CD4-positive, alpha-beta T cell (primary cell): ENCODE measurements around the gene HFM1. TPM values are rescaled to one million over a fixed set of nuclear protein-coding genes. Genes with fewer than 3 reads are reported as not detected.

Source experiments
- ATAC-seq: fragments of 200-7000 bp; cut with Tn5 transposase; one replicate; pipeline ENCODE4 v1.10.0; 2022; ENCODE audit warnings: mild to moderate bottlenecking; ENCODE audit not compliant: poor library complexity
- CTCF ChIA-PET: fragments of 350-600 bp; sonication (Branson Sonifier 250); formaldehyde crosslinking; loops from one replicate; lab custom pipeline; 2021; ENCODE audit warnings: antibody characterized with exemption, inconsistent platforms; lab: Charles Lee
- POLR2A ChIA-PET: fragments of 350-600 bp; sonication (Branson Sonifier 250); formaldehyde crosslinking; loops from one replicate; lab custom pipeline; 2021; ENCODE audit warnings: antibody characterized with exemption, inconsistent platforms; lab: Charles Lee
- DNase-seq, 14 experiments: peaks; one replicate each; pipeline ENCODE4 v3.0.0-alpha.2; 2013 to 2020; ENCODE audit warnings: mixed read lengths in 2 of 14
- H3K27ac ChIP-seq, 2 donors: one replicate each; pipeline versions ENCODE4 v1.5.1 to v1.7.0; 2013; ENCODE audit warnings: low read length in 2 of 2, low read depth in 1 of 2, mild to moderate bottlenecking in 1 of 2
- H3K27me3 ChIP-seq, 2 experiments: 1 replicate in 1 of 2; 2 replicates in 1 of 2; pipeline versions ENCODE4 v1.6.1 to v1.7.0; 2013; ENCODE audit warnings: low read length in 2 of 2, control low read depth in 1 of 2, mild to moderate bottlenecking in 1 of 2, moderate library complexity in 1 of 2; ENCODE audit not compliant: insufficient read depth in 2 of 2, control insufficient read depth in 1 of 2
- H3K36me3 ChIP-seq: one replicate; pipeline ENCODE4 v1.6.1; 2013; ENCODE audit warnings: low read length, control low read depth; ENCODE audit not compliant: insufficient read depth
- H3K4me1 ChIP-seq: one replicate; pipeline ENCODE4 v1.6.1; 2013; ENCODE audit warnings: low read length, control low read depth; ENCODE audit not compliant: insufficient read depth
- H3K4me3 ChIP-seq: one replicate; pipeline ENCODE4 v1.5.1; 2013; ENCODE audit warnings: mild to moderate bottlenecking, low read length, moderate library complexity
- H3K9me3 ChIP-seq, 2 experiments: 1 replicate in 1 of 2; 2 replicates in 1 of 2; pipeline versions ENCODE4 v1.6.1 to v1.7.0; 2013; ENCODE audit warnings: low read length in 2 of 2, mild to moderate bottlenecking in 2 of 2, control low read depth in 1 of 2, moderate library complexity in 1 of 2; ENCODE audit not compliant: control insufficient read depth in 1 of 2, insufficient read depth in 1 of 2
- H3K27ac Mint-ChIP-seq: one replicate; pipeline ENCODE4 v1.8.0; 2020; ENCODE audit warnings: mixed read lengths
- H3K27me3 Mint-ChIP-seq: one replicate; pipeline ENCODE4 v1.8.0; 2021; ENCODE audit warnings: mixed read lengths
- H3K36me3 Mint-ChIP-seq: one replicate; pipeline ENCODE4 v1.8.0; 2021; ENCODE audit warnings: low read depth, mixed read lengths
- H3K4me1 Mint-ChIP-seq: one replicate; pipeline ENCODE4 v1.8.0; 2021; ENCODE audit warnings: low read depth, mixed read lengths
- H3K4me3 Mint-ChIP-seq: one replicate; pipeline ENCODE4 v1.8.0; 2020; ENCODE audit warnings: mild to moderate bottlenecking, mixed read lengths
- H3K9me3 Mint-ChIP-seq: one replicate; pipeline ENCODE4 v1.8.0; 2020; ENCODE audit warnings: mixed read lengths
- CTCF ChIP-seq: fragments of 200-600 bp; IDR thresholded peaks from one replicate; pipeline ENCODE4 v1.8.0; 2022; ENCODE audit warnings: antibody characterized with exemption, mild to moderate bottlenecking
- intact Hi-C, 2 experiments: fragments of 100-400 bp; cut with DNase I in 1 of 2; cut with micrococcal nuclease in 1 of 2; formaldehyde crosslinking; loops; one replicate each; pipeline versions ENCODE4 v1.15.1 to v1.9.0; 2023 to 2025; cut with DNase I, micrococcal nuclease
- total RNA-seq, 174 experiments: library from RNA in 2 of 174; stranded (reverse) in 2 of 174; gene quantifications; one replicate each; pipeline ENCODE4 v1.2.3 and lab custom pipeline; 2021 to 2026

The HFM1 gene
- total RNA-seq, 2 experiments from 2014 or later, result not detected

GRCh38 chr1:91349524-91349923 is 55.1 kb downstream of the HFM1 start:
- ATAC-seq (no peak), DNase-seq (no peak)
- H3K27me3 Mint-ChIP-seq, result no peaks in the 10 kb centered on the region
- no peaks in the 10 kb centered on the region for H3K4me1 Mint-ChIP-seq
- ChIA-PET CTCF (no interaction called here), POLR2A (no interaction called here)
- Histone ChIP-seq H3K4me3 (no peak overlapping the region), H3K27ac (no peak overlapping the region), H3K36me3 (no peaks in the 10 kb centered on the region), H3K4me1 (no peaks in the 10 kb centered on the region), H3K9me3 (peaks cover 0 to 2% of the 10 kb centered on the region in 2 experiments), H3K27me3 (no peaks in the 10 kb centered on the region)
- H3K4me3 Mint-ChIP-seq, result no peak overlapping the region
- H3K27ac Mint-ChIP-seq, result no peak overlapping the region
- intact Hi-C loops, result no loop called here
- H3K36me3 Mint-ChIP-seq, result no peaks in the 10 kb centered on the region
- TF ChIP-seq CTCF, result no peak
- no peaks in the 10 kb centered on the region for H3K9me3 Mint-ChIP-seq

- intact Hi-C loops, result no loop called here
- ATAC-seq, result no peak
- ChIA-PET CTCF (no interaction called here), POLR2A (no interaction called here)
- Histone ChIP-seq H3K36me3 (no peaks in the 10 kb centered on the region), H3K4me1 (no peaks in the 10 kb centered on the region), H3K9me3 (no peaks in the 10 kb centered on the region), H3K27ac (no peak overlapping the region), H3K4me3 (no peak overlapping the region), H3K27me3 (no peaks in the 10 kb centered on the region)
- Mint-ChIP-seq H3K9me3 (no peaks in the 10 kb centered on the region), H3K27ac (no peak overlapping the region), H3K4me1 (no peaks in the 10 kb centered on the region), H3K27me3 (no peaks in the 10 kb centered on the region), H3K36me3 (no peaks in the 10 kb centered on the region), H3K4me3 (no peak overlapping the region)
- TF ChIP-seq CTCF, result no peak
- DNase-seq, result no peak
Observed at GRCh38 chr1:91346824-91347223, 57.8 kb downstream of the HFM1 start.

GRCh38 chr1:91345395-91346005 is 59.1 kb downstream of the HFM1 start:
- intact Hi-C loops, result no loop called here
- H3K36me3 Mint-ChIP-seq, result no peaks in the 10 kb centered on the region
- H3K27me3 ChIP-seq, result no peaks in the 10 kb centered on the region
- H3K27me3 Mint-ChIP-seq, result no peaks in the 10 kb centered on the region
- no peaks in the 10 kb centered on the region for H3K9me3 ChIP-seq
- POLR2A ChIA-PET, result no interaction called here
- H3K36me3 ChIP-seq, result no peaks in the 10 kb centered on the region
- H3K4me3 Mint-ChIP-seq, result no peak overlapping the region
- no peak overlapping the region for H3K27ac ChIP-seq
- no peak for TF ChIP-seq CTCF
- CTCF ChIA-PET, result no interaction called here
- H3K4me1 Mint-ChIP-seq, result no peaks in the 10 kb centered on the region
- no peak overlapping the region for H3K27ac Mint-ChIP-seq
- H3K9me3 Mint-ChIP-seq, result no peaks in the 10 kb centered on the region
- ATAC-seq (no peak), DNase-seq (no peak)
- H3K4me3 ChIP-seq, result no peak overlapping the region
- no peaks in the 10 kb centered on the region for H3K4me1 ChIP-seq
